ENCODE results near the gene SYCE1.
A peak's percentile ranks its signal among the peaks of the same experiment; 100 is the strongest.
"Not testable (repeated sequence)": the region's sequence is repeated elsewhere in the genome, so short reads cannot be mapped to it uniquely, and the experiment has no call there.

SYCE1 gene

GRCh38 chr10:133557381-133557780, 8.0 kb downstream of the SYCE1 start:
- DNase-seq (ENCODE audit: low spot score) = no peak

- DNase-seq (ENCODE audit: low spot score) = no peak
These were observed 9.9 kb downstream of the SYCE1 start for GRCh38 chr10:133555521-133555920.

GRCh38 chr10:133554600-133554999, 10.8 kb downstream of the SYCE1 start:
- no peak for DNase-seq (ENCODE audit: low spot score)

- no peak for DNase-seq (ENCODE audit: low spot score)
These were observed 20.9 kb downstream of the SYCE1 start for GRCh38 chr10:133544506-133544905.

- DNase-seq (ENCODE audit: low spot score) = not testable (repeated sequence)
These were observed 23.9 kb downstream of the SYCE1 start for GRCh38 chr10:133541441-133541975.

- no peak for DNase-seq (ENCODE audit: low spot score)
These were observed 27.5 kb downstream of the SYCE1 start for GRCh38 chr10:133537546-133538545.

- DNase-seq (ENCODE audit: low spot score) = no peak
These were observed 29.2 kb downstream of the SYCE1 start for GRCh38 chr10:133536198-133536597.

- DNase-seq (ENCODE audit: low spot score) = no peak
These were observed 31.0 kb downstream of the SYCE1 start for GRCh38 chr10:133534417-133534816.

- DNase-seq (ENCODE audit: low spot score) = no peak
These were observed 32.5 kb downstream of the SYCE1 start for GRCh38 chr10:133532871-133533270.

GRCh38 chr10:133530506-133530905, 34.9 kb downstream of the SYCE1 start:
- DNase-seq (ENCODE audit: low spot score) = no peak

- DNase-seq (ENCODE audit: low spot score) = no peak
These were observed 35.8 kb downstream of the SYCE1 start for GRCh38 chr10:133529576-133529946.

GRCh38 chr10:133528845-133529575, 36.4 kb downstream of the SYCE1 start:
- DNase-seq (ENCODE audit: low spot score) = no peak

- DNase-seq (ENCODE audit: low spot score) = no peak
These were observed 37.0 kb downstream of the SYCE1 start for GRCh38 chr10:133528296-133528844.

GRCh38 chr10:133527771-133528271, 37.6 kb downstream of the SYCE1 start:
- no peak for DNase-seq (ENCODE audit: low spot score)

- no peak for DNase-seq (ENCODE audit: low spot score)
These were observed 38.3 kb downstream of the SYCE1 start, which contains the start of gene CYP2E1 for GRCh38 chr10:133526957-133527588. Gene CYP2E1, plus strand, starts transcription at chr10:133527363. Its CDS starts 33 bp downstream, at chr10:133527396.

- DNase-seq (ENCODE audit: low spot score) = no peak
These were observed 39.9 kb downstream of the SYCE1 start for GRCh38 chr10:133525444-133525843.

- no peak for DNase-seq (ENCODE audit: low spot score)
These were observed 41.7 kb downstream of the SYCE1 start for GRCh38 chr10:133523631-133524203.

- DNase-seq (ENCODE audit: low spot score) = peak; percentile 98
These were observed 45.1 kb downstream of the SYCE1 start for GRCh38 chr10:133520193-133520738.

- not testable (repeated sequence) for DNase-seq (ENCODE audit: low spot score)
These were observed 46.9 kb downstream of the SYCE1 start for GRCh38 chr10:133518517-133518916.

- no peak for DNase-seq (ENCODE audit: low spot score)
These were observed 49.3 kb downstream of the SYCE1 start for GRCh38 chr10:133516057-133516456.

GRCh38 chr10:133515471-133515870, 49.9 kb downstream of the SYCE1 start:
- DNase-seq (ENCODE audit: low spot score) = no peak

All from HuH-7 (cell line).